ENCODE data around the gene KAZN. TPM values are rescaled to one million over a fixed set of nuclear protein-coding genes. Genes with fewer than 3 reads are reported as not detected.

KAZN gene
- total and polyA plus RNA-seq, 4 donors, result 17.8 to 54.0 (median 38.4) TPM

GRCh38 chr1:14706631-14707030 is 108.1 kb downstream of the KAZN start:
- no peaks in the 10 kb centered on the region for H3K9me3 ChIP-seq (ENCODE audit: control insufficient read depth, insufficient read depth, low read length)
- WGBS (ENCODE audit: insufficient coverage), result 83% methylated on average over 1 of the region's 5 CpGs
- DNase-seq (ENCODE audit: low read depth in 4 of 6, low spot score in 6 of 6), result no peak
- H3K4me3 ChIP-seq (ENCODE audit: low read depth, low read length), result no peak overlapping the region
- H3K27me3 ChIP-seq (ENCODE audit: control insufficient read depth, insufficient read depth, low read length), result no peaks in the 10 kb centered on the region
- peaks cover 3% of the 10 kb centered on the region for H3K4me1 ChIP-seq (ENCODE audit: control insufficient read depth, insufficient read depth, low read length)
- H3K36me3 ChIP-seq (ENCODE audit: control insufficient read depth, insufficient read depth, low read length), result peaks cover 5% of the 10 kb centered on the region
- H3K27ac ChIP-seq (ENCODE audit: low read depth, low read length), result no peak overlapping the region

- no peaks in the 10 kb centered on the region for H3K9me3 ChIP-seq (ENCODE audit: control insufficient read depth, insufficient read depth, low read length)
- WGBS (ENCODE audit: insufficient coverage), result 89% methylated on average over 5 of the region's 16 CpGs
These were observed 109.3 kb downstream of the KAZN start for GRCh38 chr1:14707531-14708445.

GRCh38 chr1:14710331-14710730 is 111.8 kb downstream of the KAZN start:
- WGBS (ENCODE audit: insufficient coverage), result 98% methylated on average over 4 of the region's 6 CpGs
- no peaks in the 10 kb centered on the region for H3K9me3 ChIP-seq (ENCODE audit: control insufficient read depth, insufficient read depth, low read length)
- no peak overlapping the region for H3K27ac ChIP-seq (ENCODE audit: low read depth, low read length)
- no peaks in the 10 kb centered on the region for H3K27me3 ChIP-seq (ENCODE audit: control insufficient read depth, insufficient read depth, low read length)
- H3K4me1 ChIP-seq (ENCODE audit: control insufficient read depth, insufficient read depth, low read length), result peaks cover 8% of the 10 kb centered on the region
- no peak for DNase-seq (ENCODE audit: low read depth in 4 of 6, low spot score in 6 of 6)
- H3K36me3 ChIP-seq (ENCODE audit: control insufficient read depth, insufficient read depth, low read length), result peaks cover 5% of the 10 kb centered on the region
- no peak overlapping the region for H3K4me3 ChIP-seq (ENCODE audit: low read depth, low read length)

More at GRCh38 chr1:14707531-14708445, 109.3 kb downstream of the KAZN start:
- no peaks in the 10 kb centered on the region for H3K27me3 ChIP-seq (ENCODE audit: control insufficient read depth, insufficient read depth, low read length)
- DNase-seq (ENCODE audit: low read depth in 4 of 6, low spot score in 6 of 6), result no peak
- no peak overlapping the region for H3K27ac ChIP-seq (ENCODE audit: low read depth, low read length)
- no peak overlapping the region for H3K4me3 ChIP-seq (ENCODE audit: low read depth, low read length)
- H3K4me1 ChIP-seq (ENCODE audit: control insufficient read depth, insufficient read depth, low read length), result peaks cover 3% of the 10 kb centered on the region
- H3K36me3 ChIP-seq (ENCODE audit: control insufficient read depth, insufficient read depth, low read length), result peaks cover 5% of the 10 kb centered on the region

- no peak for DNase-seq (ENCODE audit: low read depth in 4 of 6, low spot score in 6 of 6)
- H3K4me3 ChIP-seq (ENCODE audit: low read depth, low read length), result no peak overlapping the region
- no peak overlapping the region for H3K27ac ChIP-seq (ENCODE audit: low read depth, low read length)
- peaks cover 16% of the 10 kb centered on the region for H3K4me1 ChIP-seq (ENCODE audit: control insufficient read depth, insufficient read depth, low read length)
- 92% methylated on average over 2 of the region's 2 CpGs for WGBS (ENCODE audit: insufficient coverage)
- no peaks in the 10 kb centered on the region for H3K9me3 ChIP-seq (ENCODE audit: control insufficient read depth, insufficient read depth, low read length)
- H3K27me3 ChIP-seq (ENCODE audit: control insufficient read depth, insufficient read depth, low read length), result no peaks in the 10 kb centered on the region
- peaks cover 5% of the 10 kb centered on the region for H3K36me3 ChIP-seq (ENCODE audit: control insufficient read depth, insufficient read depth, low read length)
These were observed 113.7 kb downstream of the KAZN start for GRCh38 chr1:14712136-14712535.

GRCh38 chr1:14713077-14713476 is 114.6 kb downstream of the KAZN start:
- peaks cover 24% of the 10 kb centered on the region for H3K4me1 ChIP-seq (ENCODE audit: control insufficient read depth, insufficient read depth, low read length)
- WGBS (ENCODE audit: insufficient coverage), result 98% methylated on average over 3 of the region's 4 CpGs
- no peaks in the 10 kb centered on the region for H3K27me3 ChIP-seq (ENCODE audit: control insufficient read depth, insufficient read depth, low read length)
- no peak overlapping the region for H3K4me3 ChIP-seq (ENCODE audit: low read depth, low read length)
- DNase-seq (ENCODE audit: low read depth in 4 of 6, low spot score in 6 of 6), result no peak
- H3K36me3 ChIP-seq (ENCODE audit: control insufficient read depth, insufficient read depth, low read length), result peaks cover 5% of the 10 kb centered on the region
- H3K9me3 ChIP-seq (ENCODE audit: control insufficient read depth, insufficient read depth, low read length), result no peaks in the 10 kb centered on the region
- H3K27ac ChIP-seq (ENCODE audit: low read depth, low read length), result no peak overlapping the region

- H3K27me3 ChIP-seq (ENCODE audit: control insufficient read depth, insufficient read depth, low read length), result no peaks in the 10 kb centered on the region
- H3K4me1 ChIP-seq (ENCODE audit: control insufficient read depth, insufficient read depth, low read length), result peaks cover 21% of the 10 kb centered on the region
- no peaks in the 10 kb centered on the region for H3K9me3 ChIP-seq (ENCODE audit: control insufficient read depth, insufficient read depth, low read length)
- no peak for DNase-seq (ENCODE audit: low read depth in 4 of 6, low spot score in 6 of 6)
- H3K27ac ChIP-seq (ENCODE audit: low read depth, low read length), result no peak overlapping the region
- H3K4me3 ChIP-seq (ENCODE audit: low read depth, low read length), result no peak overlapping the region
- H3K36me3 ChIP-seq (ENCODE audit: control insufficient read depth, insufficient read depth, low read length), result peaks cover 3% of the 10 kb centered on the region
- WGBS (ENCODE audit: insufficient coverage), result 50% methylated on average over 4 of the region's 10 CpGs
These were observed 116.8 kb downstream of the KAZN start for GRCh38 chr1:14715266-14715665.

GRCh38 chr1:14715802-14716201 is 117.3 kb downstream of the KAZN start:
- 40% methylated on average over 2 of the region's 7 CpGs for WGBS (ENCODE audit: insufficient coverage)
- Histone ChIP-seq H3K36me3 (ENCODE audit: control insufficient read depth, insufficient read depth, low read length) (no peaks in the 10 kb centered on the region), H3K27me3 (ENCODE audit: control insufficient read depth, insufficient read depth, low read length) (no peaks in the 10 kb centered on the region), H3K4me1 (ENCODE audit: control insufficient read depth, insufficient read depth, low read length) (peaks cover 21% of the 10 kb centered on the region), H3K9me3 (ENCODE audit: control insufficient read depth, insufficient read depth, low read length) (no peaks in the 10 kb centered on the region), H3K27ac (ENCODE audit: low read depth, low read length) (no peak overlapping the region), H3K4me3 (ENCODE audit: low read depth, low read length) (no peak overlapping the region)
- no peak for DNase-seq (ENCODE audit: low read depth in 4 of 6, low spot score in 6 of 6)

GRCh38 chr1:14716474-14716873 is 118.0 kb downstream of the KAZN start:
- H3K9me3 ChIP-seq (ENCODE audit: control insufficient read depth, insufficient read depth, low read length), result no peaks in the 10 kb centered on the region
- no peaks in the 10 kb centered on the region for H3K27me3 ChIP-seq (ENCODE audit: control insufficient read depth, insufficient read depth, low read length)
- no peak for DNase-seq (ENCODE audit: low read depth in 4 of 6, low spot score in 6 of 6)
- peaks cover 21% of the 10 kb centered on the region for H3K4me1 ChIP-seq (ENCODE audit: control insufficient read depth, insufficient read depth, low read length)
- H3K36me3 ChIP-seq (ENCODE audit: control insufficient read depth, insufficient read depth, low read length), result no peaks in the 10 kb centered on the region
- H3K4me3 ChIP-seq (ENCODE audit: low read depth, low read length), result no peak overlapping the region
- 88% methylated on average over 5 of the region's 5 CpGs for WGBS (ENCODE audit: insufficient coverage)
- H3K27ac ChIP-seq (ENCODE audit: low read depth, low read length), result no peak overlapping the region

- no peak overlapping the region for H3K27ac ChIP-seq (ENCODE audit: low read depth, low read length)
- no peaks in the 10 kb centered on the region for H3K27me3 ChIP-seq (ENCODE audit: control insufficient read depth, insufficient read depth, low read length)
- H3K9me3 ChIP-seq (ENCODE audit: control insufficient read depth, insufficient read depth, low read length), result no peaks in the 10 kb centered on the region
- 80% methylated on average over 5 of the region's 7 CpGs for WGBS (ENCODE audit: insufficient coverage)
- no peaks in the 10 kb centered on the region for H3K36me3 ChIP-seq (ENCODE audit: control insufficient read depth, insufficient read depth, low read length)
- H3K4me1 ChIP-seq (ENCODE audit: control insufficient read depth, insufficient read depth, low read length), result peaks cover 21% of the 10 kb centered on the region
- H3K4me3 ChIP-seq (ENCODE audit: low read depth, low read length), result no peak overlapping the region
- DNase-seq (ENCODE audit: low read depth in 4 of 6, low spot score in 6 of 6), result no peak
These were observed 120.0 kb downstream of the KAZN start for GRCh38 chr1:14718476-14718875.

- 70% methylated on average over 10 of the region's 11 CpGs for WGBS (ENCODE audit: insufficient coverage)
- no peak for DNase-seq (ENCODE audit: low read depth in 4 of 6, low spot score in 6 of 6)
- no peaks in the 10 kb centered on the region for H3K36me3 ChIP-seq (ENCODE audit: control insufficient read depth, insufficient read depth, low read length)
- H3K27ac ChIP-seq (ENCODE audit: low read depth, low read length), result no peak overlapping the region
- H3K4me3 ChIP-seq (ENCODE audit: low read depth, low read length), result no peak overlapping the region
- no peaks in the 10 kb centered on the region for H3K27me3 ChIP-seq (ENCODE audit: control insufficient read depth, insufficient read depth, low read length)
- peaks cover 5% of the 10 kb centered on the region for H3K4me1 ChIP-seq (ENCODE audit: control insufficient read depth, insufficient read depth, low read length)
- H3K9me3 ChIP-seq (ENCODE audit: control insufficient read depth, insufficient read depth, low read length), result no peaks in the 10 kb centered on the region
These were observed 124.9 kb downstream of the KAZN start for GRCh38 chr1:14723401-14723800.

Measured in spinal cord (tissue), 10 donors.